SK-N-SH (cell line): Measurements from ENCODE around the gene PLB1. TPM values are rescaled to one million over a fixed set of nuclear protein-coding genes. Genes with fewer than 3 reads are reported as not detected.

ENCODE experiments used
- CTCF ChIA-PET: fragments of 300-600, 350-600 bp; formaldehyde crosslinking; extraction: SDS; loops from one replicate; lab custom pipeline; 2021; lab: Yijun Ruan, JAX
- POLR2A ChIA-PET: fragments of 350-600 bp; sonication (Branson Sonifier 250); formaldehyde crosslinking; extraction: SDS; loops from one replicate; lab custom pipeline; 2020; ENCODE audit warnings: antibody characterized with exemption, inconsistent platforms; lab: Yijun Ruan, JAX
- DNase-seq: peaks from one replicate; pipeline ENCODE4 v3.0.0; 2012
- H2AFZ ChIP-seq: fragments of 200-600 bp; sonication (generic); 2 replicates; pipeline ENCODE4 v1.8.1; 2016; ENCODE audit warnings: antibody characterized with exemption, mild to moderate bottlenecking, low read depth
- H3F3A ChIP-seq: fragments of 200-600 bp; sonication (generic); replicated peaks from 2 replicates; pipeline ENCODE3; 2016; ENCODE audit warnings: antibody characterized with exemption, mild to moderate bottlenecking; ENCODE audit not compliant: insufficient read depth
- H3K27ac ChIP-seq, 2 experiments: fragments of 200-500 bp in 1 of 2; fragments of 200-600 bp in 1 of 2; sonication (Bioruptor generic) in 1 of 2; sonication (generic), shearing (Covaris generic) in 1 of 2; 2 replicates each; pipeline versions ENCODE4 v1.5.1 to v1.6.1; 2014 to 2016; ENCODE audit warnings: low read depth in 2 of 2, inconsistent platforms in 1 of 2, low read length in 1 of 2, mild to moderate bottlenecking in 1 of 2, mixed read lengths in 1 of 2
- H3K27me3 ChIP-seq: fragments of 200-600 bp; sonication (generic), shearing (Covaris generic); 2 replicates; pipeline ENCODE4 v1.6.1; 2016; ENCODE audit warnings: mixed run types; ENCODE audit not compliant: insufficient read depth
- H3K36me3 ChIP-seq, 2 experiments: fragments of 200-500 bp in 1 of 2; fragments of 200-600 bp in 1 of 2; sonication (Bioruptor generic) in 1 of 2; sonication (generic) in 1 of 2; replicated peaks in 1 of 2; 2 replicates each; pipeline versions ENCODE3 to v1.5.1; 2014 to 2016; ENCODE audit warnings: low read length in 1 of 2, mild to moderate bottlenecking in 1 of 2; ENCODE audit not compliant: insufficient read depth in 2 of 2, control insufficient read depth in 1 of 2
- H3K4me1 ChIP-seq, 2 experiments: fragments of 200-500 bp in 1 of 2; fragments of 200-600 bp in 1 of 2; sonication (Bioruptor generic) in 1 of 2; sonication (generic), shearing (Covaris generic) in 1 of 2; 2 replicates each; pipeline versions ENCODE4 v1.5.1 to v1.6.1; 2014 to 2016; ENCODE audit warnings: low read depth in 1 of 2, low read length in 1 of 2, mixed run types in 1 of 2; ENCODE audit not compliant: insufficient read depth in 2 of 2, control insufficient read depth in 1 of 2
- H3K4me2 ChIP-seq: fragments of 200-600 bp; sonication (generic), shearing (Covaris generic); 2 replicates; pipeline ENCODE4 v1.6.1; 2017; ENCODE audit warnings: mixed run types
- H3K4me3 ChIP-seq, 2 experiments: fragments of 200-500 bp in 1 of 2; fragments of 200-600 bp in 1 of 2; sonication (Bioruptor generic) in 1 of 2; sonication (generic), shearing (Covaris generic) in 1 of 2; 2 replicates each; pipeline versions ENCODE4 v1.5.1 to v1.8.1; 2014 to 2016; ENCODE audit warnings: low read depth in 2 of 2, inconsistent platforms in 1 of 2, low read length in 1 of 2, mild to moderate bottlenecking in 1 of 2, mixed read lengths in 1 of 2, moderate library complexity in 1 of 2
- H3K79me2 ChIP-seq: fragments of 200-600 bp; sonication (generic); 2 replicates; pipeline ENCODE4 v1.8.1; 2017; ENCODE audit warnings: mild to moderate bottlenecking; ENCODE audit not compliant: insufficient read depth
- H3K9ac ChIP-seq: fragments of 200-600 bp; sonication (generic); 2 replicates; pipeline ENCODE4 v1.6.1; 2017; ENCODE audit warnings: mixed run types
- H3K9me2 ChIP-seq: fragments of 200-600 bp; sonication (generic); 2 replicates; pipeline ENCODE4 v1.6.1; 2017; ENCODE audit warnings: mixed run types
- H3K9me3 ChIP-seq: fragments of 200-600 bp; sonication (generic); 2 replicates; pipeline ENCODE4 v1.6.1; 2017; ENCODE audit warnings: mixed run types, mild to moderate bottlenecking, moderate library complexity
- H4K20me1 ChIP-seq: fragments of 200-600 bp; sonication (generic); 2 replicates; pipeline ENCODE4 v1.6.1; 2017; ENCODE audit warnings: mild to moderate bottlenecking, mixed run types; ENCODE audit not compliant: insufficient read depth
- CHD2 ChIP-seq: fragments of 150-350 bp; IDR thresholded peaks from 2 replicates; pipeline ENCODE4 v1.6.1; 2018; ENCODE audit warnings: low read length; ENCODE audit not compliant: partially characterized antibody
- ELF1 ChIP-seq: IDR thresholded peaks from 2 replicates; pipeline ENCODE4 v1.4.0; 2012
- EZH2phosphoT487 ChIP-seq: fragments of 200-600 bp; sonication (generic); IDR thresholded peaks from 2 replicates; pipeline ENCODE4 v1.6.1; 2017; ENCODE audit warnings: low read depth, mixed run types, mild to moderate bottlenecking, antibody characterized with exemption, moderate library complexity, borderline replicate concordance
- FOSL2 ChIP-seq: IDR thresholded peaks from 2 replicates; pipeline ENCODE4 v1.4.0; 2012; ENCODE audit warnings: low read depth, mild to moderate bottlenecking, moderate library complexity, borderline replicate concordance
- FOXJ3 ChIP-seq: sonication (generic); formaldehyde crosslinking; IDR thresholded peaks from 2 replicates; pipeline ENCODE4 v1.5.1; 2020; ENCODE audit warnings: mild to moderate bottlenecking, missing genetic modification reagents
- FOXM1 ChIP-seq: IDR thresholded peaks from 2 replicates; pipeline ENCODE4 v1.4.0; 2012; ENCODE audit warnings: low read depth, mild to moderate bottlenecking
- GABPA ChIP-seq: IDR thresholded peaks from 2 replicates; pipeline ENCODE4 v1.4.0; 2012; ENCODE audit warnings: low read depth, mild to moderate bottlenecking
- GATA2 ChIP-seq: sonication (generic); formaldehyde crosslinking; IDR thresholded peaks from 2 replicates; pipeline ENCODE4 v1.5.0; 2020; ENCODE audit warnings: mild to moderate bottlenecking, missing genetic modification reagents
- JUND ChIP-seq: IDR thresholded peaks from 2 replicates; pipeline ENCODE4 v1.4.0; 2012
- MXI1 ChIP-seq: IDR thresholded peaks from 2 replicates; pipeline ENCODE4 v1.6.1; 2012; ENCODE audit warnings: mild to moderate bottlenecking, low read depth, low read length, improper control_type of control experiment
- NFIC ChIP-seq: IDR thresholded peaks from 2 replicates; pipeline ENCODE4 v1.4.0; 2012; ENCODE audit warnings: borderline replicate concordance
- NRF1 ChIP-seq: IDR thresholded peaks from 2 replicates; pipeline ENCODE4 v1.6.1; 2012; ENCODE audit warnings: low read depth, mild to moderate bottlenecking, low read length
- POLR2AphosphoS5 ChIP-seq: IDR thresholded peaks from 2 replicates; pipeline ENCODE4 v1.6.1; 2012; ENCODE audit warnings: low read depth, low read length
- RAD21 ChIP-seq: IDR thresholded peaks from 2 replicates; pipeline ENCODE4 v1.6.1; 2012; ENCODE audit warnings: mild to moderate bottlenecking, low read length
- RFX5 ChIP-seq: IDR thresholded peaks from 2 replicates; pipeline ENCODE4 v1.6.1; 2012; ENCODE audit warnings: mild to moderate bottlenecking, improper control_type of control experiment, low read length
- RXRA ChIP-seq: IDR thresholded peaks from 2 replicates; pipeline ENCODE4 v1.4.0; 2012; ENCODE audit warnings: low read depth, mild to moderate bottlenecking, borderline replicate concordance
- TEAD4 ChIP-seq: IDR thresholded peaks from 2 replicates; pipeline ENCODE4 v1.4.0; 2012; ENCODE audit warnings: mild to moderate bottlenecking, borderline replicate concordance; ENCODE audit not compliant: insufficient read depth
- WGBS: methylation state at CpG from one replicate; pipeline ENCODE4 v1.1.6; 2017; ENCODE audit warnings: low lambda C conversion rate; 5-methylcytosine and 5-hydroxymethylcytosine counted together
- polyA plus RNA-seq, 3 experiments: library from polyadenylated mRNA; depleted of rRNA; stranded (reverse); fragments of >200 nt; gene quantifications; 2 replicates each; pipeline ENCODE4 v1.2.3, GENCODE V29; 2012
- TF ChIP-seq, protein P1 (sequence below): IDR thresholded peaks from 2 replicates; pipeline ENCODE4 v1.6.1; 2012; ENCODE audit warnings: mild to moderate bottlenecking, low read depth, low read length, moderate library complexity
- TF ChIP-seq, protein P2 (sequence below): IDR thresholded peaks from 2 replicates; pipeline ENCODE4 v1.4.0; 2012; ENCODE audit warnings: low read depth, borderline replicate concordance

The PLB1 gene
- polyA plus RNA-seq, 1 of the 3 experiments (the other 2 are of a cell fraction) = 0.10 TPM

DNA sequence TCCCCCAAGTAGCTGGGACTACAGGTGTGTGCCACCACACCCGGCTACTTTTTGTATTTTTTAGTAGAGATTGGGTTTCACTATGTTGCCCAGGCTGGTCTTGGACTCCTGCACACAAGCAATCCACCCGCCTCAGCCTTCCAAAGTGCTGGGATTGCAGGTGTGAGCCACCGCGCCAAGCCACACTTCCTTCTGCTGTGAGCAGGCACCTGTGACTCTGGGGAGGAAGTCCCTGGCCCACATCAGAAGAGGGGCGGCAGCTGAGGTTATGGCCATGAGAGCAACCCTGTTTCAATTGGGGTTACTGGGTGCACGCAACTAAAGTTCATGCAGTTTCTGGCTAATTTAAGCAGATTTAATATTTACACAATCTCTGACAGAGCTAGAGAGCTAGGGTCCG is 91.0 kb downstream of the PLB1 start:
- ChIA-PET POLR2A (no interaction called here), CTCF (interaction anchor here (0.9 to 11.5 kb wide), 4 partner anchors 8 to 230 kb away, joined by 3 to 90 read pairs (median 10); no protein-coding TSS in a partner anchor)
- H3K4me3 ChIP-seq = no peak overlapping the region
- TF ChIP-seq CHD2 (no peak), FOSL2 (no peak), RXRA (no peak), RAD21 (no peak), GATA2 (CRISPR knock-in tag) (no peak), JUND (no peak), GABPA (no peak), POLR2AphosphoS5 (no peak), NFIC (no peak), FOXM1 (no peak), ELF1 (no peak), TEAD4 (no peak), FOXJ3 (CRISPR knock-in tag) (no peak), NRF1 (no peak), EZH2phosphoT487 (no peak), MXI1 (no peak), RFX5 (no peak)
- TF ChIP-seq, protein P1, sequence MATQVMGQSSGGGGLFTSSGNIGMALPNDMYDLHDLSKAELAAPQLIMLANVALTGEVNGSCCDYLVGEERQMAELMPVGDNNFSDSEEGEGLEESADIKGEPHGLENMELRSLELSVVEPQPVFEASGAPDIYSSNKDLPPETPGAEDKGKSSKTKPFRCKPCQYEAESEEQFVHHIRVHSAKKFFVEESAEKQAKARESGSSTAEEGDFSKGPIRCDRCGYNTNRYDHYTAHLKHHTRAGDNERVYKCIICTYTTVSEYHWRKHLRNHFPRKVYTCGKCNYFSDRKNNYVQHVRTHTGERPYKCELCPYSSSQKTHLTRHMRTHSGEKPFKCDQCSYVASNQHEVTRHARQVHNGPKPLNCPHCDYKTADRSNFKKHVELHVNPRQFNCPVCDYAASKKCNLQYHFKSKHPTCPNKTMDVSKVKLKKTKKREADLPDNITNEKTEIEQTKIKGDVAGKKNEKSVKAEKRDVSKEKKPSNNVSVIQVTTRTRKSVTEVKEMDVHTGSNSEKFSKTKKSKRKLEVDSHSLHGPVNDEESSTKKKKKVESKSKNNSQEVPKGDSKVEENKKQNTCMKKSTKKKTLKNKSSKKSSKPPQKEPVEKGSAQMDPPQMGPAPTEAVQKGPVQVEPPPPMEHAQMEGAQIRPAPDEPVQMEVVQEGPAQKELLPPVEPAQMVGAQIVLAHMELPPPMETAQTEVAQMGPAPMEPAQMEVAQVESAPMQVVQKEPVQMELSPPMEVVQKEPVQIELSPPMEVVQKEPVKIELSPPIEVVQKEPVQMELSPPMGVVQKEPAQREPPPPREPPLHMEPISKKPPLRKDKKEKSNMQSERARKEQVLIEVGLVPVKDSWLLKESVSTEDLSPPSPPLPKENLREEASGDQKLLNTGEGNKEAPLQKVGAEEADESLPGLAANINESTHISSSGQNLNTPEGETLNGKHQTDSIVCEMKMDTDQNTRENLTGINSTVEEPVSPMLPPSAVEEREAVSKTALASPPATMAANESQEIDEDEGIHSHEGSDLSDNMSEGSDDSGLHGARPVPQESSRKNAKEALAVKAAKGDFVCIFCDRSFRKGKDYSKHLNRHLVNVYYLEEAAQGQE = no peak
- TF ChIP-seq, protein P2, sequence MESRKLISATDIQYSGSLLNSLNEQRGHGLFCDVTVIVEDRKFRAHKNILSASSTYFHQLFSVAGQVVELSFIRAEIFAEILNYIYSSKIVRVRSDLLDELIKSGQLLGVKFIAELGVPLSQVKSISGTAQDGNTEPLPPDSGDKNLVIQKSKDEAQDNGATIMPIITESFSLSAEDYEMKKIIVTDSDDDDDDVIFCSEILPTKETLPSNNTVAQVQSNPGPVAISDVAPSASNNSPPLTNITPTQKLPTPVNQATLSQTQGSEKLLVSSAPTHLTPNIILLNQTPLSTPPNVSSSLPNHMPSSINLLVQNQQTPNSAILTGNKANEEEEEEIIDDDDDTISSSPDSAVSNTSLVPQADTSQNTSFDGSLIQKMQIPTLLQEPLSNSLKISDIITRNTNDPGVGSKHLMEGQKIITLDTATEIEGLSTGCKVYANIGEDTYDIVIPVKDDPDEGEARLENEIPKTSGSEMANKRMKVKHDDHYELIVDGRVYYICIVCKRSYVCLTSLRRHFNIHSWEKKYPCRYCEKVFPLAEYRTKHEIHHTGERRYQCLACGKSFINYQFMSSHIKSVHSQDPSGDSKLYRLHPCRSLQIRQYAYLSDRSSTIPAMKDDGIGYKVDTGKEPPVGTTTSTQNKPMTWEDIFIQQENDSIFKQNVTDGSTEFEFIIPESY = no peak
- no peak for DNase-seq
- H3K9ac ChIP-seq = no peak overlapping the region
- H3K4me1 ChIP-seq = peaks cover 0 to 19% of the 10 kb centered on the region in 2 experiments; a peak in 3 of 4 replicates
- H3K27me3 ChIP-seq = no peaks in the 10 kb centered on the region
- H3K4me2 ChIP-seq = no peak overlapping the region
- H3K9me3 ChIP-seq = no peaks in the 10 kb centered on the region
- H3K36me3 ChIP-seq = no peaks in the 10 kb centered on the region
- H4K20me1 ChIP-seq = no peaks in the 10 kb centered on the region
- no peaks in the 10 kb centered on the region for H3K79me2 ChIP-seq
- H3F3A ChIP-seq = peaks cover 21% of the 10 kb centered on the region
- no peak overlapping the region for H2AFZ ChIP-seq
- H3K9me2 ChIP-seq = no peaks in the 10 kb centered on the region
- 91% methylated on average over 7 of the region's 7 CpGs for WGBS
- H3K27ac ChIP-seq = no peak overlapping the region
